ENCODE measurements around the gene GRIA1. TPM values are rescaled to one million over a fixed set of nuclear protein-coding genes. Genes with fewer than 3 reads are reported as not detected.

GRIA1 gene
- total and polyA plus RNA-seq, 2 of the 13 experiments (the other 11 are each of a cell fraction or from before 2014, with no cell fraction given), result not detected

DNA sequence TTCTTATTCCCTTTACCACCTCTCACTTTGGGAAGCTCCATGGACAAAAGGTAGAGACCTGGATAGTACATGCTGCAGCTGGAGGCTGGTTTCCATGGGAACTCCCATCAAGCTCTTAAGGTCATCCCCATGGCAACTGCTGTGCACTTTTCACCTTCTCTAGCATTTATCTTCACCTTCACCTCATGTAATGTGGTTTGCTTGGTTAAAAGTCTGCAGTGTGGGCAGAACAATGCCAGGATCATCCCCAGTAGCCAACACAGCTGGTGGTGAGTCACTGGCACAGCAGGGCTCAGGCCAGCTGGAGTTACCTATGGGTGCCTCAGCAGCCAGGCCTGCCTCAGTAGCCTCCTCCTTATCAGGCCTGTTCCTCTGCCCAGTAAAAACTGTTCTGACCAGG, 210.5 kb downstream of the GRIA1 start (continued):
- TF ChIP-seq, protein P1, sequence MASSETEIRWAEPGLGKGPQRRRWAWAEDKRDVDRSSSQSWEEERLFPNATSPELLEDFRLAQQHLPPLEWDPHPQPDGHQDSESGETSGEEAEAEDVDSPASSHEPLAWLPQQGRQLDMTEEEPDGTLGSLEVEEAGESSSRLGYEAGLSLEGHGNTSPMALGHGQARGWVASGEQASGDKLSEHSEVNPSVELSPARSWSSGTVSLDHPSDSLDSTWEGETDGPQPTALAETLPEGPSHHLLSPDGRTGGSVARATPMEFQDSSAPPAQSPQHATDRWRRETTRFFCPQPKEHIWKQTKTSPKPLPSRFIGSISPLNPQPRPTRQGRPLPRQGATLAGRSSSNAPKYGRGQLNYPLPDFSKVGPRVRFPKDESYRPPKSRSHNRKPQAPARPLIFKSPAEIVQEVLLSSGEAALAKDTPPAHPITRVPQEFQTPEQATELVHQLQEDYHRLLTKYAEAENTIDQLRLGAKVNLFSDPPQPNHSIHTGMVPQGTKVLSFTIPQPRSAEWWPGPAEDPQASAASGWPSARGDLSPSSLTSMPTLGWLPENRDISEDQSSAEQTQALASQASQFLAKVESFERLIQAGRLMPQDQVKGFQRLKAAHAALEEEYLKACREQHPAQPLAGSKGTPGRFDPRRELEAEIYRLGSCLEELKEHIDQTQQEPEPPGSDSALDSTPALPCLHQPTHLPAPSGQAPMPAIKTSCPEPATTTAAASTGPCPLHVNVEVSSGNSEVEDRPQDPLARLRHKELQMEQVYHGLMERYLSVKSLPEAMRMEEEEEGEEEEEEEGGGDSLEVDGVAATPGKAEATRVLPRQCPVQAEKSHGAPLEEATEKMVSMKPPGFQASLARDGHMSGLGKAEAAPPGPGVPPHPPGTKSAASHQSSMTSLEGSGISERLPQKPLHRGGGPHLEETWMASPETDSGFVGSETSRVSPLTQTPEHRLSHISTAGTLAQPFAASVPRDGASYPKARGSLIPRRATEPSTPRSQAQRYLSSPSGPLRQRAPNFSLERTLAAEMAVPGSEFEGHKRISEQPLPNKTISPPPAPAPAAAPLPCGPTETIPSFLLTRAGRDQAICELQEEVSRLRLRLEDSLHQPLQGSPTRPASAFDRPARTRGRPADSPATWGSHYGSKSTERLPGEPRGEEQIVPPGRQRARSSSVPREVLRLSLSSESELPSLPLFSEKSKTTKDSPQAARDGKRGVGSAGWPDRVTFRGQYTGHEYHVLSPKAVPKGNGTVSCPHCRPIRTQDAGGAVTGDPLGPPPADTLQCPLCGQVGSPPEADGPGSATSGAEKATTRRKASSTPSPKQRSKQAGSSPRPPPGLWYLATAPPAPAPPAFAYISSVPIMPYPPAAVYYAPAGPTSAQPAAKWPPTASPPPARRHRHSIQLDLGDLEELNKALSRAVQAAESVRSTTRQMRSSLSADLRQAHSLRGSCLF (CRISPR knock-in tag; IDR thresholded peaks at IDR 0.05; ENCODE audit: borderline replicate concordance), result no peak
- no peak for TF ChIP-seq HES4 (CRISPR knock-in tag; IDR thresholded peaks at IDR 0.05; ENCODE audit: borderline replicate concordance)

DNA sequence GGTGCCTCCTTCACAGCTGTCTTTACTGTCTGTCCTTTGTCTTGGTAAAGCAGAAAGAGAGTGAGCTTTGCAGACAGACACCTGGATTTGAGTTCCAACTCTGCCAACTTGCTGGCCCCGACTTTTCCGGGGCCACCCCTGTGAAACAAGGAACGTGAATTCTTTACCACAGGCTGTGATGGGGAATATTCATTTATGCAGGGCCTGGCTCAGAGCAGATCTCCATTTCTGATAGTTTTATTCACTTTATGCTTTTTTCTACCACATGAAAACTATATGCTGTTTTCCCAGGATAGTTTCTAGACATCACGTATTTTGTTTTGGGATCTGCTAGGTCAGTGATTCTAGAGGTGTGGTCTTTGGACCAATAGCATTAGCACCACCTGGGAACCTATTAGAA, 211.8 kb downstream of the GRIA1 start:
- intact Hi-C loops (cut with micrococcal nuclease; ENCODE audit: unreplicated experiment) (no loop called here), in situ Hi-C loops (cut with HindIII; ENCODE audit: extremely low pct_ligation_motif_present, low pct_unique_long_range_greater_than_20kb) (no loop called here)
- Histone ChIP-seq H3K36me3 (replicated peaks in 1 of 2; ENCODE audit: control insufficient read depth in 1 of 2, insufficient read depth in 2 of 2, low read length in 2 of 2) (no peaks in the 10 kb centered on the region), H3K9me3 (ENCODE audit: low read length) (no peaks in the 10 kb centered on the region), H3K27me3 (ENCODE audit: control insufficient read depth in 1 of 2, insufficient read depth in 2 of 2, low read length in 2 of 2) (no peaks in the 10 kb centered on the region), H3K4me1 (ENCODE audit: insufficient read depth, low read length) (no peaks in the 10 kb centered on the region), H4K20me1 (ENCODE audit: insufficient read depth, low read length) (no peaks in the 10 kb centered on the region), H3K79me2 (ENCODE audit: insufficient read depth, low read length) (no peaks in the 10 kb centered on the region), H2AFZ (ENCODE audit: low read length) (no peak overlapping the region), H3K27ac (ENCODE audit: extremely low read length, insufficient read depth, low read length) (no peak overlapping the region), H3K4me3 (replicated peaks in 1 of 3; ENCODE audit: insufficient read depth in 1 of 3, low read depth in 2 of 3, low read length in 3 of 3) (no peak overlapping the region), H3K9ac (ENCODE audit: insufficient read depth, low read depth, low read length) (no peak overlapping the region), H3K4me2 (ENCODE audit: low read depth, low read length) (no peak overlapping the region)
- no peak for FAIRE-seq
- CTCF ChIA-PET (ENCODE audit: low intra/inter-chr PET ratio, low total read pairs), result no interaction called here
- no peak for DNase-seq (ENCODE audit: low spot score)
- WGBS (ENCODE audit: low lambda C conversion rate), result 19% methylated on average over 4 of the region's 4 CpGs
- POLR2A ChIA-PET, result no interaction called here
- no peak for ATAC-seq
- BruUV-seq (replicated peaks), result no TSS peak
- no peak for TF ChIP-seq ZNF780A (CRISPR knock-in tag; IDR thresholded peaks at IDR 0.05)
